SK-N-SH (cell line): ENCODE results near the gene ALG11. TPM values are rescaled to one million over a fixed set of nuclear protein-coding genes. Genes with fewer than 3 reads are reported as not detected.

Experiments
- CTCF ChIA-PET: fragments of 300-600, 350-600 bp; formaldehyde crosslinking; extraction: SDS; loops from one replicate; lab custom pipeline; 2021; lab: Yijun Ruan, JAX
- POLR2A ChIA-PET: fragments of 350-600 bp; sonication (Branson Sonifier 250); formaldehyde crosslinking; extraction: SDS; loops from one replicate; lab custom pipeline; 2020; ENCODE audit warnings: antibody characterized with exemption, inconsistent platforms; lab: Yijun Ruan, JAX
- DNase-seq: peaks from one replicate; pipeline ENCODE4 v3.0.0; 2012
- H2AFZ ChIP-seq: fragments of 200-600 bp; sonication (generic); 2 replicates; pipeline ENCODE4 v1.8.1; 2016; ENCODE audit warnings: antibody characterized with exemption, mild to moderate bottlenecking, low read depth
- H3F3A ChIP-seq: fragments of 200-600 bp; sonication (generic); replicated peaks from 2 replicates; pipeline ENCODE3; 2016; ENCODE audit warnings: antibody characterized with exemption, mild to moderate bottlenecking; ENCODE audit not compliant: insufficient read depth
- H3K27ac ChIP-seq, 2 experiments: fragments of 200-500 bp in 1 of 2; fragments of 200-600 bp in 1 of 2; sonication (Bioruptor generic) in 1 of 2; sonication (generic), shearing (Covaris generic) in 1 of 2; 2 replicates each; pipeline versions ENCODE4 v1.5.1 to v1.6.1; 2014 to 2016; ENCODE audit warnings: low read depth in 2 of 2, inconsistent platforms in 1 of 2, low read length in 1 of 2, mild to moderate bottlenecking in 1 of 2, mixed read lengths in 1 of 2
- H3K27me3 ChIP-seq: fragments of 200-600 bp; sonication (generic), shearing (Covaris generic); 2 replicates; pipeline ENCODE4 v1.6.1; 2016; ENCODE audit warnings: mixed run types; ENCODE audit not compliant: insufficient read depth
- H3K36me3 ChIP-seq, 2 experiments: fragments of 200-500 bp in 1 of 2; fragments of 200-600 bp in 1 of 2; sonication (Bioruptor generic) in 1 of 2; sonication (generic) in 1 of 2; replicated peaks in 1 of 2; 2 replicates each; pipeline versions ENCODE3 to v1.5.1; 2014 to 2016; ENCODE audit warnings: low read length in 1 of 2, mild to moderate bottlenecking in 1 of 2; ENCODE audit not compliant: insufficient read depth in 2 of 2, control insufficient read depth in 1 of 2
- H3K4me1 ChIP-seq, 2 experiments: fragments of 200-500 bp in 1 of 2; fragments of 200-600 bp in 1 of 2; sonication (Bioruptor generic) in 1 of 2; sonication (generic), shearing (Covaris generic) in 1 of 2; 2 replicates each; pipeline versions ENCODE4 v1.5.1 to v1.6.1; 2014 to 2016; ENCODE audit warnings: low read depth in 1 of 2, low read length in 1 of 2, mixed run types in 1 of 2; ENCODE audit not compliant: insufficient read depth in 2 of 2, control insufficient read depth in 1 of 2
- H3K4me2 ChIP-seq: fragments of 200-600 bp; sonication (generic), shearing (Covaris generic); 2 replicates; pipeline ENCODE4 v1.6.1; 2017; ENCODE audit warnings: mixed run types
- H3K4me3 ChIP-seq, 2 experiments: fragments of 200-500 bp in 1 of 2; fragments of 200-600 bp in 1 of 2; sonication (Bioruptor generic) in 1 of 2; sonication (generic), shearing (Covaris generic) in 1 of 2; 2 replicates each; pipeline versions ENCODE4 v1.5.1 to v1.8.1; 2014 to 2016; ENCODE audit warnings: low read depth in 2 of 2, inconsistent platforms in 1 of 2, low read length in 1 of 2, mild to moderate bottlenecking in 1 of 2, mixed read lengths in 1 of 2, moderate library complexity in 1 of 2
- H3K79me2 ChIP-seq: fragments of 200-600 bp; sonication (generic); 2 replicates; pipeline ENCODE4 v1.8.1; 2017; ENCODE audit warnings: mild to moderate bottlenecking; ENCODE audit not compliant: insufficient read depth
- H3K9ac ChIP-seq: fragments of 200-600 bp; sonication (generic); 2 replicates; pipeline ENCODE4 v1.6.1; 2017; ENCODE audit warnings: mixed run types
- H3K9me2 ChIP-seq: fragments of 200-600 bp; sonication (generic); 2 replicates; pipeline ENCODE4 v1.6.1; 2017; ENCODE audit warnings: mixed run types
- H3K9me3 ChIP-seq: fragments of 200-600 bp; sonication (generic); 2 replicates; pipeline ENCODE4 v1.6.1; 2017; ENCODE audit warnings: mixed run types, mild to moderate bottlenecking, moderate library complexity
- H4K20me1 ChIP-seq: fragments of 200-600 bp; sonication (generic); 2 replicates; pipeline ENCODE4 v1.6.1; 2017; ENCODE audit warnings: mild to moderate bottlenecking, mixed run types; ENCODE audit not compliant: insufficient read depth
- GABPA ChIP-seq: IDR thresholded peaks from 2 replicates; pipeline ENCODE4 v1.4.0; 2012; ENCODE audit warnings: low read depth, mild to moderate bottlenecking
- GATA2 ChIP-seq: sonication (generic); formaldehyde crosslinking; IDR thresholded peaks from 2 replicates; pipeline ENCODE4 v1.5.0; 2020; ENCODE audit warnings: mild to moderate bottlenecking, missing genetic modification reagents
- IRF3 ChIP-seq: fragments of 150-350 bp; IDR thresholded peaks from 2 replicates; pipeline ENCODE4 v1.6.1; 2016; ENCODE audit warnings: mild to moderate bottlenecking, low read depth, low read length
- NFIC ChIP-seq: IDR thresholded peaks from 2 replicates; pipeline ENCODE4 v1.4.0; 2012; ENCODE audit warnings: borderline replicate concordance
- PBX3 ChIP-seq: IDR thresholded peaks from 2 replicates; pipeline ENCODE4; 2012
- POLR2AphosphoS5 ChIP-seq: IDR thresholded peaks from 2 replicates; pipeline ENCODE4 v1.6.1; 2012; ENCODE audit warnings: low read depth, low read length
- RAD21 ChIP-seq: IDR thresholded peaks from 2 replicates; pipeline ENCODE4 v1.6.1; 2012; ENCODE audit warnings: mild to moderate bottlenecking, low read length
- SIN3A ChIP-seq: IDR thresholded peaks from 2 replicates; pipeline ENCODE4 v1.6.1; 2012; ENCODE audit warnings: low read depth, mild to moderate bottlenecking, low read length, moderate library complexity, borderline replicate concordance
- USF1 ChIP-seq: IDR thresholded peaks from 2 replicates; pipeline ENCODE4 v1.4.0; 2012; ENCODE audit warnings: low read depth, borderline replicate concordance
- USF2 ChIP-seq: fragments of 150-350 bp; IDR thresholded peaks from 2 replicates; pipeline ENCODE4 v1.6.1; 2017; ENCODE audit warnings: antibody characterized with exemption, low read length, low read depth, borderline replicate concordance
- YY1 ChIP-seq: IDR thresholded peaks from 2 replicates; pipeline ENCODE4 v1.4.0; 2012; ENCODE audit warnings: low read depth, mild to moderate bottlenecking
- WGBS: methylation state at CpG from one replicate; pipeline ENCODE4 v1.1.6; 2017; ENCODE audit warnings: low lambda C conversion rate; 5-methylcytosine and 5-hydroxymethylcytosine counted together
- polyA plus RNA-seq, 3 experiments: library from polyadenylated mRNA; depleted of rRNA; stranded (reverse); fragments of >200 nt; gene quantifications; 2 replicates each; pipeline ENCODE4 v1.2.3, GENCODE V29; 2012

Gene ALG11
- polyA plus RNA-seq, 1 of the 3 experiments (the other 2 are of a cell fraction), result 5.0 TPM

GRCh38 chr13:51970349-51970748 is 41.8 kb upstream of the ALG11 start:
- POLR2A ChIA-PET, result no interaction called here
- DNase-seq, result no peak
- Histone ChIP-seq H3K9ac (no peak overlapping the region), H3K79me2 (no peaks in the 10 kb centered on the region), H3K36me3 (no peaks in the 10 kb centered on the region), H3K4me1 (no peaks in the 10 kb centered on the region), H3K4me3 (no peak overlapping the region), H3K27ac (no peak overlapping the region), H3F3A (no peaks in the 10 kb centered on the region), H3K9me3 (no peaks in the 10 kb centered on the region), H4K20me1 (no peaks in the 10 kb centered on the region), H2AFZ (no peak overlapping the region), H3K27me3 (no peaks in the 10 kb centered on the region), H3K9me2 (no peaks in the 10 kb centered on the region), H3K4me2 (no peak overlapping the region)
- no peak for TF ChIP-seq GATA2 (CRISPR knock-in tag)
- TF ChIP-seq POLR2AphosphoS5, result no peak
- no peak for TF ChIP-seq SIN3A
- no peak for TF ChIP-seq PBX3
- no peak for TF ChIP-seq GABPA
- no peak for TF ChIP-seq RAD21
- TF ChIP-seq USF1, result no peak
- TF ChIP-seq IRF3, result no peak
- TF ChIP-seq USF2, result no peak
- CTCF ChIA-PET, result no interaction called here
- WGBS, result 72% methylated on average over 5 of the region's 5 CpGs

- ChIA-PET CTCF (interaction anchor here (0.9 to 1.1 kb wide), 3 partner anchors 15 to 157 kb away, joined by 3 read pairs; partner anchors contain the start of gene NEK5), POLR2A (interaction anchor here (0.6 kb wide), 1 partner anchor 388 kb away, joined by 3 read pairs; no protein-coding TSS in a partner anchor)
- H3K4me1 ChIP-seq, result no peaks in the 10 kb centered on the region
- H3K79me2 ChIP-seq, result no peaks in the 10 kb centered on the region
- H2AFZ ChIP-seq, result no peak overlapping the region
- H3K4me3 ChIP-seq, result no peak overlapping the region
- H3K27me3 ChIP-seq, result no peaks in the 10 kb centered on the region
- TF ChIP-seq GABPA, result no peak
- no peak for TF ChIP-seq NFIC
- no peak for TF ChIP-seq YY1
- DNase-seq, result no peak
- WGBS, result 92% methylated on average over 13 of the region's 15 CpGs
- H3K9me2 ChIP-seq, result no peaks in the 10 kb centered on the region
- H3K9ac ChIP-seq, result no peak overlapping the region
- no peaks in the 10 kb centered on the region for H3K36me3 ChIP-seq
- H3F3A ChIP-seq, result no peaks in the 10 kb centered on the region
- H3K4me2 ChIP-seq, result no peak overlapping the region
- H3K27ac ChIP-seq, result no peak overlapping the region
- no peaks in the 10 kb centered on the region for H4K20me1 ChIP-seq
- no peaks in the 10 kb centered on the region for H3K9me3 ChIP-seq
Measured at GRCh38 chr13:51971520-51972426, 40.4 kb upstream of the ALG11 start.
